ENCODE data around the gene SLC39A1.

GRCh38 chr1:153962088-153963029 lies 978 bp downstream of the SLC39A1 start:
- TF ChIP-seq CTCF (IDR thresholded peaks at IDR 0.05; ENCODE audit: extremely low read depth in 1 of 2, insufficient read depth in 1 of 2, low read depth in 1 of 2, low read length in 2 of 2) (no peak), EZH2 (IDR thresholded peaks at IDR 0.05; ENCODE audit: borderline replicate concordance, low read depth, low read length, severe bottlenecking) (no peak), POLR2A (IDR thresholded peaks at IDR 0.05; ENCODE audit: low read depth, low read length) (no peak), MYC (IDR thresholded peaks at IDR 0.05; ENCODE audit: low read depth, low read length) (no peak), GATA2 (IDR thresholded peaks at IDR 0.05; ENCODE audit: insufficient read depth, insufficient read length, low read depth, low read length) (no peak)
